ENCODE results near the gene HSPA6. TPM values are rescaled to one million over a fixed set of nuclear protein-coding genes. Genes with fewer than 3 reads are reported as not detected.
"Not testable (repeated sequence)": the region's sequence is repeated elsewhere in the genome, so short reads cannot be mapped to it uniquely, and the experiment has no call there.

Gene HSPA6
- polyA plus RNA-seq, 2 of the 4 experiments (the other 2 are of a cell fraction) = 0.50 to 0.58 TPM

DNA sequence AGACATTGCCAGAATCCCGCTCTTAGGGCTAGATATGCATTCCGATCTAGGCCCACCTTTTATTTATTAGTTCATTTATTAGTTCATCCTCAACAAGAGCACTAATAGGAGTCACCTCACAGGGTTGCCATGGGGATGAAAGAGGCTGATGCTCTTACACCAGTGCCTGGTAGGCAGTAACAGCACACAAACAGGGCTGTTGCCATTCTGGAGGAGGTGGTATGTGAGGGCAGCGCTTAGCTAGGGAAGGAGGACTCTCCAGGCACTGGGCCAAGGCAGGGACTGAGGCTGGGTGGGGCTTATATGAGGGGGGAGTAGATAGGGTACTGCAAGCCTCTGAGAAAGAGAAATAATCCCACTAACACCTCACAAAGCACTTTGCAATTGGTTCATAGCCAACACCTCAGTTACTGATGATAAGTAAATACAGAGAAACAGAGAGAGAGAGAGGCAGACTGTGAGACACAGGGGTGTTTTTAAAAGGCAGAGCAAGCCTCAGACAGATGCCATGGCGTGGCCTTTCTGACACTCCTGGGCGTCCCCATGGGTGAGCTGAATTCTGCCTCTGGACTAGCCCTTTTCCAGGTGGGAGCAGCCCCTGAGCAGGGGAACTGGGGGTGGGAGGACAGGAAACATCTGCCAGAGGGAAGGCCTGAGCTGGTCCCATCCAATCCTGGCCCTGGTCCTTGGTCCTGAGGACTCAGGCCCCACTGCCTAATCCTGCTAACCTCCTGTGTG lies 13.2 kb upstream of the HSPA6 start:
- H3K4me2 ChIP-seq = no peak overlapping the region
- no peak for TF ChIP-seq MAX (IDR thresholded peaks at IDR 0.05)
- no peak for TF ChIP-seq FOXS1 (CRISPR knock-in tag; IDR thresholded peaks at IDR 0.05)
- TF ChIP-seq EHMT2 (IDR thresholded peaks at IDR 0.05; ENCODE audit: low read depth) = no peak
- TF ChIP-seq ZC3H11A (IDR thresholded peaks at IDR 0.05) = no peak
- H3K4me3 ChIP-seq = no peak overlapping the region
- H3K9me3 ChIP-seq = no peaks in the 10 kb centered on the region
- ATAC-seq = no peak
- no peak for FAIRE-seq
- ChIA-PET POLR2A (no interaction called here), CTCF (interaction anchor here (1.4 kb wide), 1 partner anchor 25 kb away, joined by 4 read pairs; no protein-coding TSS in a partner anchor)
- peaks cover 5% of the 10 kb centered on the region; the same call in 2 of the 3 replicates for H3K4me1 ChIP-seq
- no peak overlapping the region for H3K27ac ChIP-seq
- 75% methylated on average over 5 of the region's 5 CpGs for WGBS (ENCODE audit: missing lambda C conversion rate)
- DNase-seq (ENCODE audit: low read depth in 1 of 2, low spot score in 1 of 2) = no peak

DNA sequence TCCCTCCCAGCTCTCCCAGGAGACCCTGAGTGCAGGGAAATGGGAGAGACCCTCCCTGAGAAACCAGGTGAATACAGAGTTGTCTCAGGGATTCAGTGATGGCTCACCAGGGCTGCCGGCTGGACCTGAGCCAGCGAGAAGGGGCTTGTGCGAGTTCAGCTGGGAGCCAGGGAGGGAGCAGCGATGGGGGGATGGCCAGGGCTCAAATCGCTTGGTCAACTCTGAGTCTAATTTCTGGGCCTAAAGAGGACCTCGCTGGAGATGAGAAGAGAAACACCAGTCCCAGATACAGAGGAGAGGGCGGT lies 12.6 kb upstream of the HSPA6 start:
- H3K4me1 ChIP-seq = peaks cover 5% of the 10 kb centered on the region; the same call in 2 of the 3 replicates
- CTCF ChIA-PET = interaction anchor here (1.4 kb wide), 1 partner anchor 26 kb away, joined by 4 read pairs; no protein-coding TSS in a partner anchor
- no peak overlapping the region for H3K4me3 ChIP-seq
- no peak overlapping the region for H3K27ac ChIP-seq
- no peaks in the 10 kb centered on the region for H3K9me3 ChIP-seq
- no peak overlapping the region for H3K4me2 ChIP-seq
- DNase-seq (ENCODE audit: low read depth in 1 of 2, low spot score in 1 of 2) = no peak
- FAIRE-seq = no peak
- POLR2A ChIA-PET = no interaction called here
- TF ChIP-seq, protein P1, sequence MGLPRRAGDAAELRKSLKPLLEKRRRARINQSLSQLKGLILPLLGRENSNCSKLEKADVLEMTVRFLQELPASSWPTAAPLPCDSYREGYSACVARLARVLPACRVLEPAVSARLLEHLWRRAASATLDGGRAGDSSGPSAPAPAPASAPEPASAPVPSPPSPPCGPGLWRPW (IDR thresholded peaks at IDR 0.05) = no peak
- TF ChIP-seq MYC (IDR thresholded peaks at IDR 0.05; ENCODE audit: borderline replicate concordance, low read length) = no peak
- TF ChIP-seq HOXB13 (CRISPR knock-in tag; IDR thresholded peaks at IDR 0.05; ENCODE audit: low read depth) = no peak
- TF ChIP-seq CEBPB (IDR thresholded peaks at IDR 0.05) = no peak
- ATAC-seq = no peak
- WGBS (ENCODE audit: missing lambda C conversion rate) = 77% methylated on average over 7 of the region's 7 CpGs

GRCh38 chr1:161512636-161513447 lies 11.5 kb upstream of the HSPA6 start:
- CTCF ChIA-PET; H3K4me3 ChIP-seq; H3K27ac ChIP-seq; H3K4me1 ChIP-seq; POLR2A ChIA-PET; H3K9me3 ChIP-seq; DNase-seq (ENCODE audit: low read depth in 1 of 2, low spot score in 1 of 2); ATAC-seq; H3K4me2 ChIP-seq; FAIRE-seq: not testable (repeated sequence)
- 90% methylated on average over 6 of the region's 6 CpGs for WGBS (ENCODE audit: missing lambda C conversion rate)

- POLR2A ChIA-PET = not testable (repeated sequence)
Measured at GRCh38 chr1:161513448-161513780, 10.9 kb upstream of the HSPA6 start.

DNA sequence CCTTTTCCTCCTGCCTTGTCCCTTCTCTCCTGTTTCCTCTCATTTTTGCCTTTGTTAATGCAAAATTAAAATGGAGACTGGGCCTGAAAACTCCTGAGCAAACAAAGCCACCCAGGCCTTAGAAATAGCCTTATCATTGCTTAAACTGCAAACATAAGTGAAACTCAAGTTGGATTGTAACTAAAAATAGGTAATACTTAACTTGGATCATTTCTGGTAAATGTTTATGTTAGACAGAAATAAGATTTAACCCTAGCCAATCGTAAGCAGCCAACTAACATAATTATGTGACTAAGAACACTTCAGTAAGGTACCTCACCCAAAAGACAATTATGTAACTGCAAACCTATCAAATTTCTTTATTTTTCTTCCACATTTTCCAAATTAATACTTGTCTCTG lies 10.4 kb upstream of the HSPA6 start:
- FAIRE-seq; ATAC-seq; CTCF ChIA-PET; H3K4me2 ChIP-seq; H3K4me1 ChIP-seq; POLR2A ChIA-PET; DNase-seq (ENCODE audit: low read depth in 1 of 2, low spot score in 1 of 2); H3K4me3 ChIP-seq; H3K9me3 ChIP-seq: not testable (repeated sequence)
- 0 out of 6 replicates have a peak overlapping the region, but pooled peaks of 1 of the 2 experiments have one; percentile 41 for H3K27ac ChIP-seq
- 82% methylated on average over 1 of the region's 1 CpG for WGBS (ENCODE audit: missing lambda C conversion rate)

More at GRCh38 chr1:161513448-161513780, 10.9 kb upstream of the HSPA6 start:
- H3K4me3 ChIP-seq; H3K9me3 ChIP-seq; H3K4me2 ChIP-seq; H3K4me1 ChIP-seq; CTCF ChIA-PET; FAIRE-seq; DNase-seq (ENCODE audit: low read depth in 1 of 2, low spot score in 1 of 2): not testable (repeated sequence)
- H3K27ac ChIP-seq = 0 out of 6 replicates have a peak overlapping the region, but pooled peaks of 1 of the 2 experiments have one; percentile 41
- WGBS (ENCODE audit: missing lambda C conversion rate) = 33% methylated on average over 1 of the region's 1 CpG
- peak in 1 of 2 experiments; percentile 9; a peak in 1 of 6 replicates for ATAC-seq

DNA sequence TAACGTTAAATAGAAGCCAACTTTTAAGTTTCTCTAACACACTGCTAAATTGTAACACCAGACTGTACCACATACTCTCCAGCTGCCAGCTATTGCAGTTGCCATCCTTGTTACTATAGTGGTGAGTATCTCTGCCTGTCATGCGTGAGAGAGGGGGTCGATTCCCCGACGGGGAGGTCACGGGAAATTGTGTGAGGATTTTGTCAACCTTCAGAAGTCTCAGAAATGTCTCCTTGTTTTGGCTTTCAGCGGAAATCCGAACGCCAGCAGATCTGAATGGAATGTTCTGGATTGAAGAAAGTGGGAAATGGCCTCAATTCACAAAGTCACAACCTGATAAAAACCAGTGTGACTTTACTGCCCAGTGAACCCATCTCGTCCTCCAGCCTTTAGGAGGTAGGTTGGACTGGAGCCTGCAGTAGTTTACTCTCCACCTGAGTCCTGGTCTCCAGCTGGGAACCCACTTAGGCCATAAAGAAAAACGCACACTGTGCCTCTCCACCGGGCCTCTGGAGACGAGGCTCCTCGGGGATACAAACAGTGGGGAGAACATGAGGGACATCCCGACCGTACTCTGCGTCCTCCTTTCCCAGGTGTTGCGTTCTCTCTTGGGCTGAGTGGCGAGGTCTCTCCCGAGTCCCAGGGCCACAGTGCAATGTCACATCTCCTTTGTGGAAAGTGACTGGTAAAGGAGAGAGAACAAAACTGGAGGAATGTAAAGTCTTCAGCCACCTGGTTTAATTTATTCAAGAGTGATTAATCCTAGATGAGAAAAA lies 1.1 kb upstream of the HSPA6 start:
- H3K4me1 ChIP-seq; POLR2A ChIA-PET; H3K4me3 ChIP-seq; DNase-seq (ENCODE audit: low read depth in 1 of 2, low spot score in 1 of 2); H3K9me3 ChIP-seq; H3K27ac ChIP-seq; FAIRE-seq: not testable (repeated sequence)
- 53% methylated on average over 19 of the region's 20 CpGs for WGBS (ENCODE audit: missing lambda C conversion rate)
- CTCF ChIA-PET = interaction anchor here (3.0 kb wide), 1 partner anchor 38 kb away, joined by 10 read pairs; no protein-coding TSS in a partner anchor
- ATAC-seq = peak in 1 of 2 experiments; percentile 25; a peak in 3 of 6 replicates
- peak overlapping the region; percentile 48; the same call in 2 of the 3 replicates for H3K4me2 ChIP-seq

DNA sequence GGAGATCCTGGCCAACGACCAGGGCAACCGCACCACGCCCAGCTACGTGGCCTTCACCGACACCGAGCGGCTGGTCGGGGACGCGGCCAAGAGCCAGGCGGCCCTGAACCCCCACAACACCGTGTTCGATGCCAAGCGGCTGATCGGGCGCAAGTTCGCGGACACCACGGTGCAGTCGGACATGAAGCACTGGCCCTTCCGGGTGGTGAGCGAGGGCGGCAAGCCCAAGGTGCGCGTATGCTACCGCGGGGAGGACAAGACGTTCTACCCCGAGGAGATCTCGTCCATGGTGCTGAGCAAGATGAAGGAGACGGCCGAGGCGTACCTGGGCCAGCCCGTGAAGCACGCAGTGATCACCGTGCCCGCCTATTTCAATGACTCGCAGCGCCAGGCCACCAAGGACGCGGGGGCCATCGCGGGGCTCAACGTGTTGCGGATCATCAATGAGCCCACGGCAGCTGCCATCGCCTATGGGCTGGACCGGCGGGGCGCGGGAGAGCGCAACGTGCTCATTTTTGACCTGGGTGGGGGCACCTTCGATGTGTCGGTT lies 477 bp downstream of the HSPA6 start:
- WGBS (ENCODE audit: missing lambda C conversion rate) = 74% methylated on average over 15 of the region's 55 CpGs
- FAIRE-seq, H3K9me3 ChIP-seq, POLR2A ChIA-PET, H3K4me1 ChIP-seq: not testable (repeated sequence)
- H3K4me2 ChIP-seq = peak overlapping the region; percentile 63
- peak overlapping the region; percentile 52 to 80; a peak in 5 of 6 replicates for H3K27ac ChIP-seq
- DNase-seq (ENCODE audit: low read depth in 1 of 2, low spot score in 1 of 2) = peak in 1 of 2 experiments; percentile 51
- peak; percentile 66 to 78 for ATAC-seq
- CTCF ChIA-PET = interaction anchor here (3.0 kb wide), 1 partner anchor 40 kb away, joined by 10 read pairs; no protein-coding TSS in a partner anchor
- peak overlapping the region; percentile 61 for H3K4me3 ChIP-seq

- FAIRE-seq; H3K27ac ChIP-seq; POLR2A ChIA-PET; DNase-seq (ENCODE audit: low read depth in 1 of 2, low spot score in 1 of 2); CTCF ChIA-PET; H3K4me1 ChIP-seq; ATAC-seq; H3K9me3 ChIP-seq: not testable (repeated sequence)
- whole genome bisulfite sequencing (ENCODE audit: missing lambda C conversion rate) = 93% methylated on average over 9 of the region's 23 CpGs
- Histone ChIP-seq H3K4me2 (peak overlapping the region; percentile 63), H3K4me3 (peak overlapping the region; percentile 45)
Measured at GRCh38 chr1:161525321-161525720, 981 bp downstream of the HSPA6 start.

Measured in A549 (cell line).